H9 (cell line): ENCODE measurements around the gene TMEM208. TPM values are rescaled to one million over a fixed set of nuclear protein-coding genes. Genes with fewer than 3 reads are reported as not detected.

ENCODE experiments used
- DNase-seq: peaks from one replicate; pipeline ENCODE4 v3.0.0-alpha.2; 2017
- H2AFZ ChIP-seq: one replicate; pipeline ENCODE4 v1.6.1; 2013; ENCODE audit warnings: mild to moderate bottlenecking, low read length, control low read depth, moderate library complexity
- H2AK5ac ChIP-seq: 2 replicates; pipeline ENCODE4 v1.6.1; 2013; ENCODE audit warnings: low read length, control low read depth, mixed read lengths; ENCODE audit not compliant: insufficient read length
- H2BK120ac ChIP-seq: one replicate; pipeline ENCODE4 v1.6.1; 2013; ENCODE audit warnings: low read depth, mild to moderate bottlenecking, low read length, control low read depth, inconsistent platforms; ENCODE audit not compliant: poor library complexity, severe bottlenecking
- H2BK12ac ChIP-seq: 2 replicates; pipeline ENCODE4 v1.6.1; 2013; ENCODE audit warnings: low read length, control low read depth, mixed read lengths, low read depth; ENCODE audit not compliant: insufficient read length
- H2BK15ac ChIP-seq: 2 replicates; pipeline ENCODE4 v1.6.1; 2013; ENCODE audit warnings: low read depth, low read length, control low read depth
- H2BK20ac ChIP-seq: one replicate; pipeline ENCODE4 v1.6.1; 2013; ENCODE audit warnings: low read depth, mild to moderate bottlenecking, low read length, control low read depth, inconsistent platforms; ENCODE audit not compliant: poor library complexity, severe bottlenecking
- H2BK5ac ChIP-seq: 2 replicates; pipeline ENCODE4 v1.6.1; 2013; ENCODE audit warnings: low read length, control low read depth, mixed read lengths; ENCODE audit not compliant: insufficient read length
- H3K14ac ChIP-seq: 2 replicates; pipeline ENCODE4 v1.6.1; 2013; ENCODE audit warnings: low read length, control low read depth; ENCODE audit not compliant: insufficient read depth
- H3K18ac ChIP-seq: 2 replicates; pipeline ENCODE4 v1.6.1; 2013; ENCODE audit warnings: low read depth, mild to moderate bottlenecking, mixed read lengths, low read length, control low read depth; ENCODE audit not compliant: insufficient read length
- H3K23ac ChIP-seq: 2 replicates; pipeline ENCODE4 v1.6.1; 2013; ENCODE audit warnings: low read length, control low read depth, mixed read lengths, low read depth; ENCODE audit not compliant: insufficient read length
- H3K23me2 ChIP-seq: 2 replicates; pipeline ENCODE4 v1.6.1; 2013; ENCODE audit warnings: low read depth, mild to moderate bottlenecking, mixed read lengths, low read length, control low read depth; ENCODE audit not compliant: insufficient read length, poor library complexity, severe bottlenecking
- H3K27ac ChIP-seq: 2 replicates; pipeline ENCODE4 v1.5.1; 2013; ENCODE audit warnings: low read length, control low read depth, mixed read lengths, low read depth; ENCODE audit not compliant: insufficient read length
- H3K27me3 ChIP-seq: 2 replicates; pipeline ENCODE4 v1.6.1; 2013; ENCODE audit warnings: low read length, control low read depth, inconsistent platforms; ENCODE audit not compliant: insufficient read depth
- H3K4ac ChIP-seq: 2 replicates; pipeline ENCODE4 v1.6.1; 2013; ENCODE audit warnings: low read depth, mild to moderate bottlenecking, control low read depth, inconsistent platforms, low read length, moderate library complexity
- H3K4me1 ChIP-seq: 2 replicates; pipeline ENCODE4 v1.6.1; 2013; ENCODE audit warnings: low read length, control low read depth, inconsistent platforms; ENCODE audit not compliant: insufficient read depth
- H3K4me2 ChIP-seq: 2 replicates; pipeline ENCODE4 v1.6.1; 2013; ENCODE audit warnings: low read length, control low read depth, mixed read lengths; ENCODE audit not compliant: insufficient read length, insufficient read depth
- H3K56ac ChIP-seq: 2 replicates; pipeline ENCODE4 v1.6.1; 2013; ENCODE audit warnings: low read depth, mild to moderate bottlenecking, mixed read lengths, low read length, control low read depth; ENCODE audit not compliant: insufficient read length
- H3K79me1 ChIP-seq: 2 replicates; pipeline ENCODE4 v1.6.1; 2013; ENCODE audit warnings: low read depth, mild to moderate bottlenecking, moderate library complexity, low read length, control low read depth, inconsistent platforms; ENCODE audit not compliant: insufficient read depth, poor library complexity, severe bottlenecking
- H3K79me2 ChIP-seq: 2 replicates; pipeline ENCODE4 v1.6.1; 2013; ENCODE audit warnings: low read length, control low read depth, inconsistent platforms; ENCODE audit not compliant: insufficient read depth
- H3K9ac ChIP-seq: 2 replicates; pipeline ENCODE4 v1.6.1; 2013; ENCODE audit warnings: low read length, control low read depth, mixed read lengths; ENCODE audit not compliant: insufficient read length; ENCODE audit errors: extremely low read depth
- H3K9me3 ChIP-seq: one replicate; pipeline ENCODE4 v1.6.1; 2013; ENCODE audit warnings: low read depth, low read length, inconsistent platforms; ENCODE audit not compliant: control insufficient read depth
- H3T11ph ChIP-seq: one replicate; pipeline ENCODE4 v1.6.1; 2013; ENCODE audit warnings: mild to moderate bottlenecking, low read length, control low read depth, inconsistent platforms
- H4K20me1 ChIP-seq: one replicate; pipeline ENCODE4 v1.6.1; 2013; ENCODE audit not compliant: control insufficient read depth, insufficient read length, insufficient read depth
- H4K5ac ChIP-seq: 2 replicates; pipeline ENCODE4 v1.6.1; 2013; ENCODE audit warnings: low read depth, mild to moderate bottlenecking, mixed read lengths, low read length, control low read depth; ENCODE audit not compliant: insufficient read length
- H4K8ac ChIP-seq: replicated peaks from 2 replicates; pipeline ENCODE4 v1.6.1; 2013; ENCODE audit warnings: low read length, control low read depth, mixed read lengths, low read depth; ENCODE audit not compliant: insufficient read length
- H4K91ac ChIP-seq: 2 replicates; pipeline ENCODE4 v1.6.1; 2013; ENCODE audit warnings: low read depth, mild to moderate bottlenecking, moderate library complexity, mixed read lengths, low read length, control low read depth; ENCODE audit not compliant: insufficient read length
- H3K27ac Mint-ChIP-seq, 3 experiments: 2 replicates in 2 of 3; 3 replicates in 1 of 3; pipeline ENCODE4 v1.8.0; 2020 to 2021; ENCODE audit warnings: mixed read lengths in 3 of 3, mild to moderate bottlenecking in 1 of 3, moderate library complexity in 1 of 3
- H3K27me3 Mint-ChIP-seq: 2 replicates; pipeline ENCODE4 v1.8.0; 2021; ENCODE audit warnings: low read depth, mild to moderate bottlenecking, moderate library complexity, mixed read lengths
- H3K36me3 Mint-ChIP-seq, 3 experiments: 2 replicates in 2 of 3; 3 replicates in 1 of 3; pipeline ENCODE4 v1.8.0; 2020 to 2021; ENCODE audit warnings: low read depth in 3 of 3, mixed read lengths in 3 of 3; ENCODE audit not compliant: insufficient read depth in 1 of 3
- H3K4me1 Mint-ChIP-seq, 2 experiments: 2 replicates each; pipeline ENCODE4 v1.8.0; 2020; ENCODE audit warnings: mixed read lengths in 2 of 2
- H3K4me3 Mint-ChIP-seq, 2 experiments: 2 replicates in 1 of 2; 3 replicates in 1 of 2; pipeline ENCODE4 v1.8.0; 2020 to 2021; ENCODE audit warnings: mild to moderate bottlenecking in 2 of 2, mixed read lengths in 2 of 2, moderate library complexity in 1 of 2
- H3K9me3 Mint-ChIP-seq, 2 experiments: 2 replicates in 1 of 2; 3 replicates in 1 of 2; pipeline ENCODE4 v1.8.0; 2020; ENCODE audit warnings: mild to moderate bottlenecking in 2 of 2, mixed read lengths in 2 of 2, moderate library complexity in 1 of 2
- WGBS: extraction: QIAGEN DNeasy Blood & Tissue Kit; methylation state at CpG from one replicate; pipeline ENCODE4 v1.1.7; 2013; ENCODE audit warnings: missing lambda C conversion rate, low lambda C conversion rate, mixed read lengths; ENCODE audit not compliant: insufficient read length; ENCODE audit errors: extremely low coverage; 5-methylcytosine and 5-hydroxymethylcytosine counted together
- total RNA-seq: library from RNA; stranded (reverse); gene quantifications from 2 replicates; pipeline ENCODE4 v1.2.1, GENCODE V29; 2021
- TF ChIP-seq, protein P1 (sequence below): fragments of 200-600 bp; sonication (generic); conservative IDR thresholded peaks from 3 replicates; pipeline ENCODE4 v1.8.0; 2021; ENCODE audit warnings: antibody characterized with exemption, mild to moderate bottlenecking

TMEM208 gene
- total RNA-seq, 1 experiment from 2014 or later = 42.6 TPM

DNA sequence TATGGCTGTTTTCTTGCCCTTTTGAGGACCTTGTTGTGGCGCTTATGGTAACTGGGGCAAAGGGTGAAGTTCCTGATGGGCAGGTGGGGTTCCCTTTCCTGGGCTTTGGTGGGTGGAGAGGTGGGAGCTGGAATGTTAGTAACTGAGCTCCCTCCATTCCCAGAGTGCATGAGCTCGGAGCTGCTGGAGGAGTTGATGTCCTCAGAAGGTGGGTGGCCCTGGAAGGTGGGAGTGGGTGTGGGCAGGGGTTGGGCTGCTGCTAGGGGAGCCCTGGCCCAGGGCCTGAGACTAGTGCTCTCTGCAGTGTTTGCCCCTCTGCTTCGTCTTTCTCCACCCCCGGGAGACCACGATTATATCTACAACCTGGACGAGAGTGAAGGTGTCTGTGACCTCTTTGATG is 29.2 kb upstream of the TMEM208 start:
- H3K4ac ChIP-seq = no peak overlapping the region
- no peak overlapping the region for H3T11ph ChIP-seq
- H2BK20ac ChIP-seq = no peak overlapping the region
- TF ChIP-seq, protein P1, sequence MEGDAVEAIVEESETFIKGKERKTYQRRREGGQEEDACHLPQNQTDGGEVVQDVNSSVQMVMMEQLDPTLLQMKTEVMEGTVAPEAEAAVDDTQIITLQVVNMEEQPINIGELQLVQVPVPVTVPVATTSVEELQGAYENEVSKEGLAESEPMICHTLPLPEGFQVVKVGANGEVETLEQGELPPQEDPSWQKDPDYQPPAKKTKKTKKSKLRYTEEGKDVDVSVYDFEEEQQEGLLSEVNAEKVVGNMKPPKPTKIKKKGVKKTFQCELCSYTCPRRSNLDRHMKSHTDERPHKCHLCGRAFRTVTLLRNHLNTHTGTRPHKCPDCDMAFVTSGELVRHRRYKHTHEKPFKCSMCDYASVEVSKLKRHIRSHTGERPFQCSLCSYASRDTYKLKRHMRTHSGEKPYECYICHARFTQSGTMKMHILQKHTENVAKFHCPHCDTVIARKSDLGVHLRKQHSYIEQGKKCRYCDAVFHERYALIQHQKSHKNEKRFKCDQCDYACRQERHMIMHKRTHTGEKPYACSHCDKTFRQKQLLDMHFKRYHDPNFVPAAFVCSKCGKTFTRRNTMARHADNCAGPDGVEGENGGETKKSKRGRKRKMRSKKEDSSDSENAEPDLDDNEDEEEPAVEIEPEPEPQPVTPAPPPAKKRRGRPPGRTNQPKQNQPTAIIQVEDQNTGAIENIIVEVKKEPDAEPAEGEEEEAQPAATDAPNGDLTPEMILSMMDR = no peak
- no peaks in the 10 kb centered on the region for H3K9me3 ChIP-seq
- Mint-ChIP-seq H3K36me3 (peaks cover 39 to 75% (median 55%) of the 10 kb centered on the region in 3 experiments), H3K27ac (no peak overlapping the region), H3K27me3 (0 out of 2 replicates have a peak, but pooled peaks cover 2% of the 10 kb centered on the region), H3K9me3 (no peaks in the 10 kb centered on the region), H3K4me3 (no peak overlapping the region), H3K4me1 (peaks cover 14 to 25% of the 10 kb centered on the region in 2 experiments)
- no peak overlapping the region for H2BK120ac ChIP-seq
- H3K9ac ChIP-seq = no peak overlapping the region
- H4K8ac ChIP-seq = no peak overlapping the region
- H2AK5ac ChIP-seq = no peak overlapping the region
- H4K91ac ChIP-seq = no peak overlapping the region
- H3K18ac ChIP-seq = no peak overlapping the region
- no peak overlapping the region for H3K4me2 ChIP-seq
- no peak overlapping the region for H2BK15ac ChIP-seq
- no peaks in the 10 kb centered on the region for H3K4me1 ChIP-seq
- H4K20me1 ChIP-seq = no peaks in the 10 kb centered on the region
- H4K5ac ChIP-seq = no peak overlapping the region
- no peak overlapping the region for H2BK12ac ChIP-seq
- H2AFZ ChIP-seq = no peak overlapping the region
- no peak overlapping the region for H3K23ac ChIP-seq
- DNase-seq = no peak
- peaks cover 8% of the 10 kb centered on the region; the same call in 1 of the 2 replicates for H3K79me2 ChIP-seq
- H3K27ac ChIP-seq = no peak overlapping the region
- no peaks in the 10 kb centered on the region for H3K27me3 ChIP-seq
- peaks cover 8% of the 10 kb centered on the region for H3K79me1 ChIP-seq
- WGBS = no CpG with 5 or more reads among the region's 6 CpGs
- no peak overlapping the region for H3K14ac ChIP-seq
- H2BK5ac ChIP-seq = no peak overlapping the region
- H3K56ac ChIP-seq = no peak overlapping the region
- H3K23me2 ChIP-seq = peaks cover 3% of the 10 kb centered on the region
